DMS79 (cell line): ENCODE measurements around the gene PRDM10.

Experiments used
- DNase-seq: peaks from one replicate; lab custom pipeline; 2025; lab: John Stamatoyannopoulos, UW

PRDM10 gene

GRCh38 chr11:130006929-130007328 lies 4.3 kb upstream of the PRDM10 start:
- no peak for DNase-seq

- DNase-seq, result no peak
Observed at GRCh38 chr11:130003717-130004001, 1.0 kb upstream of the PRDM10 start.

- peak; percentile 97 for DNase-seq
Observed at GRCh38 chr11:130002846-130003716, 446 bp upstream of the PRDM10 start.

- no peak for DNase-seq
Observed at GRCh38 chr11:130001461-130002351, 929 bp downstream of the PRDM10 start.

- no peak for DNase-seq
Observed at GRCh38 chr11:130000552-130001176, 2.0 kb downstream of the PRDM10 start.

- no peak for DNase-seq
Observed at GRCh38 chr11:129999407-129999806, 3.2 kb downstream of the PRDM10 start.

- no peak for DNase-seq
Observed at GRCh38 chr11:129998905-129999304, 3.7 kb downstream of the PRDM10 start.

GRCh38 chr11:129998107-129998506 lies 4.5 kb downstream of the PRDM10 start:
- DNase-seq, result no peak

- no peak for DNase-seq
Observed at GRCh38 chr11:129997513-129997912, 5.1 kb downstream of the PRDM10 start.

GRCh38 chr11:129996113-129996870 lies 6.3 kb downstream of the PRDM10 start:
- DNase-seq, result no peak

- DNase-seq, result no peak
Observed at GRCh38 chr11:129995163-129995562, 7.5 kb downstream of the PRDM10 start.

- peak; percentile 76 for DNase-seq
Observed at GRCh38 chr11:129992161-129992944, 10.3 kb downstream of the PRDM10 start.

- no peak for DNase-seq
Observed at GRCh38 chr11:129989149-129989813, 13.4 kb downstream of the PRDM10 start.

- no peak for DNase-seq
Observed at GRCh38 chr11:129987950-129988349, 14.7 kb downstream of the PRDM10 start.

GRCh38 chr11:129985823-129986222 lies 16.8 kb downstream of the PRDM10 start:
- no peak for DNase-seq

- DNase-seq, result no peak
Observed at GRCh38 chr11:129980086-129980485, 22.5 kb downstream of the PRDM10 start.

- DNase-seq, result no peak
Observed at GRCh38 chr11:129979046-129979605, 23.5 kb downstream of the PRDM10 start.

- DNase-seq, result no peak
Observed at GRCh38 chr11:129978447-129978846, 24.2 kb downstream of the PRDM10 start.

GRCh38 chr11:129976328-129976727 lies 26.3 kb downstream of the PRDM10 start:
- DNase-seq, result no peak

- no peak for DNase-seq
Observed at GRCh38 chr11:129975543-129975942, 27.1 kb downstream of the PRDM10 start.
